ENCODE results near the gene COL5A1. TPM values are rescaled to one million over a fixed set of nuclear protein-coding genes. Genes with fewer than 3 reads are reported as not detected.

The COL5A1 gene
- total RNA-seq, 1 donor from 2014 or later = 28.9 TPM

DNA sequence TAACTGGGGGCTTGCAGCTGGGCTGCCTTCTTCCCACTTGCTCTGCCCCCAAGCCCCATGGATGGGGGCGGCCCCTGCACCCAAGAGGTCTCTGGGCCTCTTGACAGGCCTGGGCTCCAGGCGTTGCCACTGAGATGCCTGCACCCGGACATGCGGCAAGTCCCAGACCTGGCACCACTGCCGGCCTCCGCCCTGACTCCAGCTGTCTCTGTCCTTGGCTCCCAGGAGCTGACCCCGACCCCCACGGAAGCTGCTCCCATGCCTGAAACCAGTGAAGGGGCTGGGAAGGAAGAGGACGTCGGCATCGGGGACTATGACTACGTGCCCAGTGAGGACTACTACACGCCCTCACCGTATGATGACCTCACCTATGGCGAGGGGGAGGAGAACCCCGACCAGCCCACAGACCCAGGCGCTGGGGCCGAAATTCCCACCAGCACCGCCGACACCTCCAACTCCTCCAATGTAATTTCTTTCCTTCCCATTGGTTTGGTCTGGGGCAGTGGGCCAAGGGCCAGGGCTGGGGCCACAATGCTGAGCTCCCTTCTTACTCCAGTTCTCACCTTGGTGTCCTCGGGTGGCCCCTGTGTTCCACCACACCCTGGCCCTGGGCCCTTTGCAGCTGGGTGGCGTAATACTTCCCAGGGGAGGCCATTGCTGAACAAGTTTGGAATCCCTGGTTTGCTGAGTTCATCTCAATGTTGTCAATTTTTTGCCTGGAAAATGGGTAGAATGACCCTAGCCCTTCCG lies 88.6 kb downstream of the COL5A1 start:
- H3K27me3 Mint-ChIP-seq (ENCODE audit: unreplicated experiment) = peaks cover 8% of the 10 kb centered on the region
- TF ChIP-seq, protein P1, sequence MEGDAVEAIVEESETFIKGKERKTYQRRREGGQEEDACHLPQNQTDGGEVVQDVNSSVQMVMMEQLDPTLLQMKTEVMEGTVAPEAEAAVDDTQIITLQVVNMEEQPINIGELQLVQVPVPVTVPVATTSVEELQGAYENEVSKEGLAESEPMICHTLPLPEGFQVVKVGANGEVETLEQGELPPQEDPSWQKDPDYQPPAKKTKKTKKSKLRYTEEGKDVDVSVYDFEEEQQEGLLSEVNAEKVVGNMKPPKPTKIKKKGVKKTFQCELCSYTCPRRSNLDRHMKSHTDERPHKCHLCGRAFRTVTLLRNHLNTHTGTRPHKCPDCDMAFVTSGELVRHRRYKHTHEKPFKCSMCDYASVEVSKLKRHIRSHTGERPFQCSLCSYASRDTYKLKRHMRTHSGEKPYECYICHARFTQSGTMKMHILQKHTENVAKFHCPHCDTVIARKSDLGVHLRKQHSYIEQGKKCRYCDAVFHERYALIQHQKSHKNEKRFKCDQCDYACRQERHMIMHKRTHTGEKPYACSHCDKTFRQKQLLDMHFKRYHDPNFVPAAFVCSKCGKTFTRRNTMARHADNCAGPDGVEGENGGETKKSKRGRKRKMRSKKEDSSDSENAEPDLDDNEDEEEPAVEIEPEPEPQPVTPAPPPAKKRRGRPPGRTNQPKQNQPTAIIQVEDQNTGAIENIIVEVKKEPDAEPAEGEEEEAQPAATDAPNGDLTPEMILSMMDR (IDR thresholded peaks at IDR 0.05; ENCODE audit: partially characterized antibody, unreplicated experiment) = no peak
- H3K27ac Mint-ChIP-seq (ENCODE audit: unreplicated experiment) = no peak overlapping the region
- H3K4me1 Mint-ChIP-seq (ENCODE audit: low read depth, unreplicated experiment) = peaks cover 1% of the 10 kb centered on the region
- DNase-seq = no peak
- no peak overlapping the region for H3K4me3 Mint-ChIP-seq (ENCODE audit: unreplicated experiment)
- H3K9me3 Mint-ChIP-seq (ENCODE audit: unreplicated experiment) = peaks cover 8% of the 10 kb centered on the region
- peaks cover 10% of the 10 kb centered on the region for H3K36me3 Mint-ChIP-seq (ENCODE audit: unreplicated experiment)

DNA sequence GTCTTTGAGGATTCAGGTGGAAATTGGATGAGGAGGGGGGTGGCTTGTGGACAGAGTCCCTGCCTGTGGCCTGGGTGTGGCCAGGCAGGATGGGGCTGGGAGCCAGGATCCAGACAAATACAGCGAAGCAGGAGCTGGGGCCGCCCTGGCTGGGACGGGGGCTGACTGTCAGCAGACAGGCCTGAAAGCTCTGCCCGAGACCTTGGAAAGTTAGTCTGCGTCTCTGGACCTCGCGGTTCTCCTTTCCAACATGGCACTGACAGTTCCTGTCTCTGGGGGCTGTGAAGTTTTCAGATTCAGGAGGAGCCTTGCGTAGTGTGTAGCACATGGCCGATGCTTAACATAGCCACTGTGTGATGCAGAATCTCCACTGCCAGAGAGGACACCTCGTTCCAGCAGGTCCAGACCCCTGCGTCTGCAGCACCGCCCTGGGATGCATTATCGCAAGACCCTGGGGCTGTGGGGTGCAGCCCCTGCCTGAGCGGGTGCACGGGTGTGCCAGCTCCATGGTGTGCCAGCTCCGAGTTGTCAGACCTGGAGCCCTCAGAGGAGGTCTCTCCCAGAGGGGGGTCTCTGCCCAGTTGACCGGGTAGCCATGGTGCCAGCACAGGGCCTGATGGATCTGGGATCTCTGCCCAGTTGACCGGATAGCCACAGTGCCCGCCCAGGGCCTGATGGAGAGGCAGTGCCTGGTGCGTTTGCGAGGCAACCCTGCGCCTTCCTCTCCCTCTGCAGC lies 89.3 kb downstream of the COL5A1 start:
- Mint-ChIP-seq H3K9me3 (ENCODE audit: unreplicated experiment) (peaks cover 8% of the 10 kb centered on the region), H3K4me1 (ENCODE audit: low read depth, unreplicated experiment) (peaks cover 1% of the 10 kb centered on the region), H3K36me3 (ENCODE audit: unreplicated experiment) (peaks cover 10% of the 10 kb centered on the region), H3K27ac (ENCODE audit: unreplicated experiment) (no peak overlapping the region), H3K27me3 (ENCODE audit: unreplicated experiment) (peaks cover 6% of the 10 kb centered on the region), H3K4me3 (ENCODE audit: unreplicated experiment) (no peak overlapping the region)
- no peak for DNase-seq
- TF ChIP-seq, protein P1 (IDR thresholded peaks at IDR 0.05; ENCODE audit: partially characterized antibody, unreplicated experiment) = no peak

DNA sequence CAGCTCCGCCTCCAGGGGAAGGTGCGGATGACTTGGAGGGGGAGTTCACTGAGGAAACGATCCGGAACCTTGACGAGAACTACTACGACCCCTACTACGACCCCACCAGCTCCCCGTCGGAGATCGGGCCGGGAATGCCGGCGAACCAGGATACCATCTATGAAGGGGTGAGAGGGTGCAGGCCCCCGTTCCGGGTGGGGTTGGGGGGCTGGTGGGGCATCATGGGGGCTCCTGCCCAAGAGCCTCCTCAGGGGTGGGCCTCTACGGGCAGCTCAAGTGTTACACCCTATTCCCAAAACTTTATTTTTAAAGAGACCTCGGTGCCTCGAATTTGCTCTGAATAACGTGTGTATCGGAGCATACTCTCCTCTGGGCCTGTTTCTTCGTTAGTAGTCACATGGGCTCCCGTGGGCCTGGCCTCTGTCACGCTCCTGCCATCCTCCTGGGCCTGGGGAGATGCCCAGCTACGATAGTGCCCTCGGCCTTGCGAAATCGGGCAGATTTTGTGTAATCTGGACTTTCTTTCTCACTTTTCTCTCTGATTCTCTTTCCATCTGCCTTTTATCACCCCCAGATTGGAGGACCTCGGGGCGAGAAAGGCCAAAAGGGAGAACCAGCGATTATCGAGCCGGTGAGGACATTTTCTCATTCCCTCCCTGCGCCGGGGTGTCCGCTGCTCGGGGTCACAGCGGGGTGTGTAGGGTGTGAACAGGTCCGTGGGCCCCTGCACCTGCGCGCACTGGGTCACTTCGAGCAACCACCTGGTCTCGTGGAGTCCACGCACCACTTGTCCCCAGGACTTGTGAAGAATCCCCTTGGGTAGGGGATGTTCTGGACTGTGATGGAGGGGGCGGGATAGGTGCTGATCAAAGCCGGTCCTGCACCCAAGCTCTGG lies 90.1 kb downstream of the COL5A1 start:
- Mint-ChIP-seq H3K36me3 (ENCODE audit: unreplicated experiment) (peaks cover 10% of the 10 kb centered on the region), H3K4me3 (ENCODE audit: unreplicated experiment) (no peak overlapping the region), H3K9me3 (ENCODE audit: unreplicated experiment) (peaks cover 9% of the 10 kb centered on the region), H3K4me1 (ENCODE audit: low read depth, unreplicated experiment) (peaks cover 3% of the 10 kb centered on the region), H3K27me3 (ENCODE audit: unreplicated experiment) (peaks cover 6% of the 10 kb centered on the region), H3K27ac (ENCODE audit: unreplicated experiment) (no peak overlapping the region)
- TF ChIP-seq, protein P1 (IDR thresholded peaks at IDR 0.05; ENCODE audit: partially characterized antibody, unreplicated experiment) = no peak
- DNase-seq = no peak

DNA sequence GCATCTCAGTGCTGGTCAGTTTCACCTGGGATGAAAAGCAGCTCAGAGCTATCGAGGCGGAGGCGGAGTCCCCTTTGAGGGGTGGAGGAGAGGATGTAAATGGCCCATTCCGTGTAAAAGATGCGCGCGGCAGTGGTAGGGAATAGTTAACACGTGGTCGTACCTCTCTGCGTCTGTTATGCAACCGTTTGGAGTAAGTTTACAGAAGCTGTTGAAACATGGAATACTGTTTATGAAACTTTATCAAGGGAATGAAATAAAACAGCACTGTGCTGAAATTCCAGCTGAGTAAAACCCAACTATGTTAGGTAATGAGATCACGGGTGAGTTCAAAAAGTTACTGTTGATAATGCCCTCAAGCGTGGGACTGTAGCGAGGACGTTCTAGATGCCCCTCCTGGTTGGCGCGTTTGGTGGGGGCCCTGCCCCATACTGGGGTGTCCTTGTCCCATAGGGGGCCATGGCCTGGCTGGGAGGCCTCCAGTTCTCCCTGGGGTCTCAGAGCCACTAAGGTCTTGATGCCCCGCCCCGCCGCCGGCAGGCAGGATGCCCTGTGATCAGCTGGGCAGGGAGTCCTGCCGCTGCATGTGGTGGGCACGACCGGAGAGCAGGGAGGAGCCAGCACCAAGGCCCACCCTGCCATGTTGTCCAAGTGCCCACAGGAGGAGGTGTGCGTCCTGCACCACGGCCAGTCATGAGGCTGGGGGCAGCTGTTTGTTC lies 90.9 kb downstream of the COL5A1 start:
- no peak overlapping the region for H3K4me3 Mint-ChIP-seq (ENCODE audit: unreplicated experiment)
- peaks cover 10% of the 10 kb centered on the region for H3K36me3 Mint-ChIP-seq (ENCODE audit: unreplicated experiment)
- TF ChIP-seq, protein P1 (IDR thresholded peaks at IDR 0.05; ENCODE audit: partially characterized antibody, unreplicated experiment) = no peak
- H3K9me3 Mint-ChIP-seq (ENCODE audit: unreplicated experiment) = peaks cover 9% of the 10 kb centered on the region
- no peak for DNase-seq
- peaks cover 6% of the 10 kb centered on the region for H3K27me3 Mint-ChIP-seq (ENCODE audit: unreplicated experiment)
- no peak overlapping the region for H3K27ac Mint-ChIP-seq (ENCODE audit: unreplicated experiment)
- H3K4me1 Mint-ChIP-seq (ENCODE audit: low read depth, unreplicated experiment) = peaks cover 6% of the 10 kb centered on the region

Data from glutamatergic neuron (in vitro differentiated cells).